HuH-7.5 (cell line): ENCODE results near the gene APPL2.

Experiments
- DNase-seq: peaks from one replicate; pipeline ENCODE4 v3.0.0; 2011; ENCODE audit warnings: low spot score

APPL2 gene

GRCh38 chr12:105222726-105223351, 13.1 kb downstream of the APPL2 start:
- no peak for DNase-seq

GRCh38 chr12:105222284-105222655, 13.7 kb downstream of the APPL2 start:
- no peak for DNase-seq

- no peak for DNase-seq
Observed at GRCh38 chr12:105221583-105222283, 14.2 kb downstream of the APPL2 start.

GRCh38 chr12:105220929-105221290, 15.1 kb downstream of the APPL2 start:
- DNase-seq: no peak

GRCh38 chr12:105220150-105220928, 15.6 kb downstream of the APPL2 start:
- DNase-seq: no peak

- no peak for DNase-seq
Observed at GRCh38 chr12:105219261-105220028, 16.5 kb downstream of the APPL2 start.

- no peak for DNase-seq
Observed at GRCh38 chr12:105218434-105218833, 17.5 kb downstream of the APPL2 start.

- no peak for DNase-seq
Observed at GRCh38 chr12:105214670-105215375, 21.2 kb downstream of the APPL2 start.

- no peak for DNase-seq
Observed at GRCh38 chr12:105214148-105214547, 21.8 kb downstream of the APPL2 start.

GRCh38 chr12:105212438-105212837, 23.5 kb downstream of the APPL2 start:
- no peak for DNase-seq

- DNase-seq: no peak
Observed at GRCh38 chr12:105209091-105209490, 26.9 kb downstream of the APPL2 start.

- DNase-seq: no peak
Observed at GRCh38 chr12:105206686-105207374, 29.1 kb downstream of the APPL2 start.

- no peak for DNase-seq
Observed at GRCh38 chr12:105205322-105206048, 30.5 kb downstream of the APPL2 start.

- no peak for DNase-seq
Observed at GRCh38 chr12:105204916-105205315, 31.1 kb downstream of the APPL2 start.

- no peak for DNase-seq
Observed at GRCh38 chr12:105204127-105204526, 31.8 kb downstream of the APPL2 start.

GRCh38 chr12:105202202-105202601, 33.8 kb downstream of the APPL2 start:
- no peak for DNase-seq

- no peak for DNase-seq
Observed at GRCh38 chr12:105201299-105201698, 34.7 kb downstream of the APPL2 start.

GRCh38 chr12:105200385-105200784, 35.6 kb downstream of the APPL2 start:
- DNase-seq: no peak

GRCh38 chr12:105198961-105199360, 37.0 kb downstream of the APPL2 start:
- DNase-seq: no peak

GRCh38 chr12:105196090-105196489, 39.9 kb downstream of the APPL2 start:
- DNase-seq: no peak

- DNase-seq: no peak
Observed at GRCh38 chr12:105194947-105195346, 41.0 kb downstream of the APPL2 start.
